ENCODE results near the gene CFAP57.

GRCh38 chr1:43217747-43218146, 45.6 kb downstream of the CFAP57 start:
- TF ChIP-seq EZH2phosphoT487 (conservative IDR thresholded peaks at IDR 0.05; ENCODE audit: low read length): no peak
- TF ChIP-seq, protein P1, sequence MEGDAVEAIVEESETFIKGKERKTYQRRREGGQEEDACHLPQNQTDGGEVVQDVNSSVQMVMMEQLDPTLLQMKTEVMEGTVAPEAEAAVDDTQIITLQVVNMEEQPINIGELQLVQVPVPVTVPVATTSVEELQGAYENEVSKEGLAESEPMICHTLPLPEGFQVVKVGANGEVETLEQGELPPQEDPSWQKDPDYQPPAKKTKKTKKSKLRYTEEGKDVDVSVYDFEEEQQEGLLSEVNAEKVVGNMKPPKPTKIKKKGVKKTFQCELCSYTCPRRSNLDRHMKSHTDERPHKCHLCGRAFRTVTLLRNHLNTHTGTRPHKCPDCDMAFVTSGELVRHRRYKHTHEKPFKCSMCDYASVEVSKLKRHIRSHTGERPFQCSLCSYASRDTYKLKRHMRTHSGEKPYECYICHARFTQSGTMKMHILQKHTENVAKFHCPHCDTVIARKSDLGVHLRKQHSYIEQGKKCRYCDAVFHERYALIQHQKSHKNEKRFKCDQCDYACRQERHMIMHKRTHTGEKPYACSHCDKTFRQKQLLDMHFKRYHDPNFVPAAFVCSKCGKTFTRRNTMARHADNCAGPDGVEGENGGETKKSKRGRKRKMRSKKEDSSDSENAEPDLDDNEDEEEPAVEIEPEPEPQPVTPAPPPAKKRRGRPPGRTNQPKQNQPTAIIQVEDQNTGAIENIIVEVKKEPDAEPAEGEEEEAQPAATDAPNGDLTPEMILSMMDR (IDR thresholded peaks at IDR 0.05; ENCODE audit: insufficient read depth, low read length, poor library complexity, severe bottlenecking): no peak
